HepG2 (cell line): Measurements from ENCODE around the gene BTBD17. TPM values are rescaled to one million over a fixed set of nuclear protein-coding genes. Genes with fewer than 3 reads are reported as not detected.
A peak's percentile ranks its signal among the peaks of the same experiment; 100 is the strongest.

Experiments used
- ARNT2 ChIP-seq: sonication (generic); formaldehyde crosslinking; IDR thresholded peaks from 2 replicates; pipeline ENCODE4 v1.8.0; 2022; ENCODE audit warnings: mild to moderate bottlenecking, low read depth, missing genetic modification reagents, moderate library complexity
- ATF5 ChIP-seq: sonication (generic); formaldehyde crosslinking; IDR thresholded peaks from 2 replicates; pipeline ENCODE4 v1.4.0; 2020; ENCODE audit warnings: mild to moderate bottlenecking, low read depth, missing genetic modification reagents
- CBX5 ChIP-seq: sonication (generic); formaldehyde crosslinking; IDR thresholded peaks from 2 replicates; pipeline ENCODE4 v1.4.0; 2020; ENCODE audit warnings: missing genetic modification reagents, borderline replicate concordance
- FOSL2 ChIP-seq: sonication (generic); formaldehyde crosslinking; IDR thresholded peaks from 2 replicates; pipeline ENCODE4 v1.4.0; 2020; ENCODE audit warnings: missing genetic modification reagents
- HNRNPL ChIP-seq: fragments of 200-400 bp; formaldehyde crosslinking; IDR thresholded peaks from 2 replicates; pipeline ENCODE4 v1.6.1; 2017; ENCODE audit warnings: mild to moderate bottlenecking, low read depth, low read length
- KAT8 ChIP-seq: IDR thresholded peaks from 2 replicates; pipeline ENCODE4 v1.6.1; 2016; ENCODE audit warnings: missing genetic modification reagents, missing compliant biosample characterization
- MTA3 ChIP-seq: sonication (generic); formaldehyde crosslinking; IDR thresholded peaks from 2 replicates; pipeline ENCODE4 v1.4.0; 2020; ENCODE audit warnings: missing genetic modification reagents
- SOX5 ChIP-seq: IDR thresholded peaks from 2 replicates; pipeline ENCODE4 v1.6.1; 2016; ENCODE audit warnings: borderline replicate concordance
- YY1 ChIP-seq: IDR thresholded peaks from 2 replicates; pipeline ENCODE4 v1.6.1; 2011; ENCODE audit warnings: low read length, low read depth, moderate library complexity, mild to moderate bottlenecking; ENCODE audit not compliant: insufficient read depth, insufficient replicate concordance
- ZBTB3 ChIP-seq: sonication (generic); formaldehyde crosslinking; IDR thresholded peaks from 2 replicates; pipeline ENCODE4 v1.4.0; 2020; ENCODE audit warnings: low read depth, mild to moderate bottlenecking, moderate library complexity, missing genetic modification reagents, borderline replicate concordance
- ZNF460 ChIP-seq: sonication (generic); formaldehyde crosslinking; IDR thresholded peaks from 2 replicates; pipeline ENCODE4 v1.5.1; 2020; ENCODE audit warnings: missing genetic modification reagents, mild to moderate bottlenecking, borderline replicate concordance
- ZSCAN31 ChIP-seq: sonication (generic); formaldehyde crosslinking; IDR thresholded peaks from 2 replicates; pipeline ENCODE4 v1.5.0; 2020; ENCODE audit warnings: low read depth, mild to moderate bottlenecking, missing genetic modification reagents
- polyA plus RNA-seq, 8 experiments: library from polyadenylated mRNA; depleted of rRNA in 3 of 8; stranded (reverse) in 7 of 8; unstranded in 1 of 8; fragments of >200 nt; fragmentation: Illumina TruSeq in 4 of 8; extraction: Trizol in 4 of 8; gene quantifications; 2 replicates each; pipeline versions ENCODE4 v1.2.1 to v1.2.3, GENCODE V29; 2011 to 2016; ENCODE audit warnings: low read depth in 4 of 8, missing spikeins in 1 of 8, mixed read lengths in 1 of 8; ENCODE audit not compliant: insufficient read depth in 1 of 8
- total RNA-seq, 5 experiments: library from RNA; depleted of rRNA; stranded (reverse); fragments of >200 nt; fragmentation: Illumina TruSeq; extraction: Trizol; gene quantifications; 2 replicates each; pipeline ENCODE4 v1.2.3, GENCODE V29; 2016; ENCODE audit warnings: low read depth in 1 of 5
- TF ChIP-seq, protein P1 (sequence below): sonication (generic); formaldehyde crosslinking; IDR thresholded peaks from 2 replicates; pipeline ENCODE4 v1.4.0; 2020; ENCODE audit warnings: mild to moderate bottlenecking, missing genetic modification reagents
- TF ChIP-seq, protein P2 (sequence below): sonication (generic); formaldehyde crosslinking; IDR thresholded peaks from 2 replicates; pipeline ENCODE4 v1.4.0; 2020; ENCODE audit warnings: missing genetic modification reagents, borderline replicate concordance
- TF ChIP-seq, protein P3 (sequence below): sonication (generic); formaldehyde crosslinking; conservative IDR thresholded peaks from 2 replicates; pipeline ENCODE4 v1.5.0; 2020; ENCODE audit warnings: missing genetic modification reagents

The BTBD17 gene
- total and polyA plus RNA-seq, 2 of the 13 experiments (the other 11 are each of a cell fraction or from before 2014, with no cell fraction given), result not detected

- TF ChIP-seq FOSL2 (CRISPR knock-in tag) (peak; percentile 80), ZNF460 (peak; percentile 59), ATF5 (CRISPR knock-in tag) (no peak), YY1 (no peak), MTA3 (CRISPR knock-in tag) (no peak), CBX5 (CRISPR knock-in tag) (no peak), KAT8 (CRISPR knock-in tag) (no peak), ZSCAN31 (no peak), ZBTB3 (CRISPR knock-in tag) (no peak), ARNT2 (CRISPR knock-in tag) (no peak), HNRNPL (no peak), SOX5 (CRISPR knock-in tag) (peak; percentile 59; the same call in 1 of the 2 replicates)
- TF ChIP-seq, protein P1, sequence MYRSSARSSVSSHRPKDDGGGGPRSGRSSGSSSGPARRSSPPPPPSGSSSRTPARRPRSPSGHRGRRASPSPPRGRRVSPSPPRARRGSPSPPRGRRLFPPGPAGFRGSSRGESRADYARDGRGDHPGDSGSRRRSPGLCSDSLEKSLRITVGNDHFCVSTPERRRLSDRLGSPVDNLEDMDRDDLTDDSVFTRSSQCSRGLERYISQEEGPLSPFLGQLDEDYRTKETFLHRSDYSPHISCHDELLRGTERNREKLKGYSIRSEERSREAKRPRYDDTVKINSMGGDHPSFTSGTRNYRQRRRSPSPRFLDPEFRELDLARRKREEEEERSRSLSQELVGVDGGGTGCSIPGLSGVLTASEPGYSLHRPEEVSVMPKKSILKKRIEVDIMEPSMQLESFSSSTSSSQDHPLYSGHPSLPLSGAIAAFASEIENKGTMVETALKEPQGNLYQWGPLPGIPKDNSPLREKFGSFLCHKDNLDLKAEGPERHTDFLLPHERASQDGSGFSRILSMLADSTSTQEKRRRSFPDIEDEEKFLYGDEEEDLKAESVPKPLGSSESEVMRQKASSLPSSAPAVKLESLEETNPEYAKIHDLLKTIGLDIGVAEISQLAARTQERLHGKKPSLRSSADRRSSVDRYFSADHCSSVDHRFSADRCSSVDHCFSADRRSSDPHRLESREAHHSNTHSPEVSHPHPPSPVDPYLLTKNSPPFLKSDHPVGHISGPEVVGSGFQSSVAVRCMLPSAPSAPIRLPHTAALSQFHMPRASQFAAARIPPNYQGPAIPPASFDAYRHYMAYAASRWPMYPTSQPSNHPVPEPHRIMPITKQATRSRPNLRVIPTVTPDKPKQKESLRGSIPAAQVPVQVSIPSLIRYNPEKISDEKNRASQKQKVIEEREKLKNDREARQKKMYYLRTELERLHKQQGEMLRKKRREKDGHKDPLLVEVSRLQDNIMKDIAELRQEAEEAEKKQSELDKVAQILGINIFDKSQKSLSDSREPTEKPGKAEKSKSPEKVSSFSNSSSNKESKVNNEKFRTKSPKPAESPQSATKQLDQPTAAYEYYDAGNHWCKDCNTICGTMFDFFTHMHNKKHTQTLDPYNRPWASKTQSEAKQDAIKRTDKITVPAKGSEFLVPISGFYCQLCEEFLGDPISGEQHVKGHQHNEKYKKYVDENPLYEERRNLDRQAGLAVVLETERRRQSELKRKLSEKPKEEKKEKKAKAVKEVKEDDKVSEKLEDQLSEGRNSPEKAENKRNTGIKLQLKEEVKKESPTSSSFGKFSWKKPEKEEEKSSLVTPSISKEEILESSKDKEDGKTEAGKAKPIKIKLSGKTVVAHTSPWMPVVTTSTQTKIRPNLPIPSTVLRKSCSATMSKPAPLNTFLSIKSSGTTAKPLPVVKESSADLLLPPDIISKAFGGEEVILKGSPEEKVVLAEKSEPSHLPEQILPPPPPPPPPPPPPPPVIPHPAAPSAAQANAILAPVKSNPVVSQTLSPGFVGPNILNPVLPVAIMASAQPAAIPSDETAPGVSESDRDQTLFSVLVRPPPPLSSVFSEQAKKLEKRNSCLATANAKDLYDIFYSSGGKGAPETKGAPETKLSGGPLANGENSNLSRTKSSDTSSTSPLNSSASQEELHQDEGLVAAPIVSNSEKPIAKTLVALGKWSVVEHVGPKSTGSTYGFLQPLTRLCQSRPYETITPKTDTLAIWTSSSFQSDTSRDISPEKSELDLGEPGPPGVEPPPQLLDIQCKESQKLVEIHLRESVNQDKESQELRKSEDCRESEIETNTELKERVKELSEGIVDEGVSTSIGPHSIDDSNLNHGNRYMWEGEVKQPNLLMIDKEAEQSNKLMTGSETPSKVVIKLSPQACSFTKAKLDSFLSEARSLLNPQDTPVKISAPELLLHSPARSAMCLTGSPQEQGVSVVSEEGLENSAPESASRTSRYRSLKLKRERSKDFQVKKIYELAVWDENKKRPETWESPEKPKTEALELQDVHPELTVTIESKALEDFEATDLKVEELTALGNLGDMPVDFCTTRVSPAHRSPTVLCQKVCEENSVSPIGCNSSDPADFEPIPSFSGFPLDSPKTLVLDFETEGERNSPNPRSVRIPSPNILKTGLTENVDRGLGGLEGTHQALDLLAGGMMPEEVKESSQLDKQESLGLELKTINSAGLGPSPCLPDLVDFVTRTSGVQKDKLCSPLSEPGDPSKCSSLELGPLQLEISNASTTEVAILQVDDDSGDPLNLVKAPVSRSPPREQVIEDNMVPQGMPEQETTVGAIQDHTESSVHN (CRISPR knock-in tag), result no peak
- TF ChIP-seq, protein P2, sequence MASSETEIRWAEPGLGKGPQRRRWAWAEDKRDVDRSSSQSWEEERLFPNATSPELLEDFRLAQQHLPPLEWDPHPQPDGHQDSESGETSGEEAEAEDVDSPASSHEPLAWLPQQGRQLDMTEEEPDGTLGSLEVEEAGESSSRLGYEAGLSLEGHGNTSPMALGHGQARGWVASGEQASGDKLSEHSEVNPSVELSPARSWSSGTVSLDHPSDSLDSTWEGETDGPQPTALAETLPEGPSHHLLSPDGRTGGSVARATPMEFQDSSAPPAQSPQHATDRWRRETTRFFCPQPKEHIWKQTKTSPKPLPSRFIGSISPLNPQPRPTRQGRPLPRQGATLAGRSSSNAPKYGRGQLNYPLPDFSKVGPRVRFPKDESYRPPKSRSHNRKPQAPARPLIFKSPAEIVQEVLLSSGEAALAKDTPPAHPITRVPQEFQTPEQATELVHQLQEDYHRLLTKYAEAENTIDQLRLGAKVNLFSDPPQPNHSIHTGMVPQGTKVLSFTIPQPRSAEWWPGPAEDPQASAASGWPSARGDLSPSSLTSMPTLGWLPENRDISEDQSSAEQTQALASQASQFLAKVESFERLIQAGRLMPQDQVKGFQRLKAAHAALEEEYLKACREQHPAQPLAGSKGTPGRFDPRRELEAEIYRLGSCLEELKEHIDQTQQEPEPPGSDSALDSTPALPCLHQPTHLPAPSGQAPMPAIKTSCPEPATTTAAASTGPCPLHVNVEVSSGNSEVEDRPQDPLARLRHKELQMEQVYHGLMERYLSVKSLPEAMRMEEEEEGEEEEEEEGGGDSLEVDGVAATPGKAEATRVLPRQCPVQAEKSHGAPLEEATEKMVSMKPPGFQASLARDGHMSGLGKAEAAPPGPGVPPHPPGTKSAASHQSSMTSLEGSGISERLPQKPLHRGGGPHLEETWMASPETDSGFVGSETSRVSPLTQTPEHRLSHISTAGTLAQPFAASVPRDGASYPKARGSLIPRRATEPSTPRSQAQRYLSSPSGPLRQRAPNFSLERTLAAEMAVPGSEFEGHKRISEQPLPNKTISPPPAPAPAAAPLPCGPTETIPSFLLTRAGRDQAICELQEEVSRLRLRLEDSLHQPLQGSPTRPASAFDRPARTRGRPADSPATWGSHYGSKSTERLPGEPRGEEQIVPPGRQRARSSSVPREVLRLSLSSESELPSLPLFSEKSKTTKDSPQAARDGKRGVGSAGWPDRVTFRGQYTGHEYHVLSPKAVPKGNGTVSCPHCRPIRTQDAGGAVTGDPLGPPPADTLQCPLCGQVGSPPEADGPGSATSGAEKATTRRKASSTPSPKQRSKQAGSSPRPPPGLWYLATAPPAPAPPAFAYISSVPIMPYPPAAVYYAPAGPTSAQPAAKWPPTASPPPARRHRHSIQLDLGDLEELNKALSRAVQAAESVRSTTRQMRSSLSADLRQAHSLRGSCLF (CRISPR knock-in tag), result no peak
- TF ChIP-seq, protein P3, sequence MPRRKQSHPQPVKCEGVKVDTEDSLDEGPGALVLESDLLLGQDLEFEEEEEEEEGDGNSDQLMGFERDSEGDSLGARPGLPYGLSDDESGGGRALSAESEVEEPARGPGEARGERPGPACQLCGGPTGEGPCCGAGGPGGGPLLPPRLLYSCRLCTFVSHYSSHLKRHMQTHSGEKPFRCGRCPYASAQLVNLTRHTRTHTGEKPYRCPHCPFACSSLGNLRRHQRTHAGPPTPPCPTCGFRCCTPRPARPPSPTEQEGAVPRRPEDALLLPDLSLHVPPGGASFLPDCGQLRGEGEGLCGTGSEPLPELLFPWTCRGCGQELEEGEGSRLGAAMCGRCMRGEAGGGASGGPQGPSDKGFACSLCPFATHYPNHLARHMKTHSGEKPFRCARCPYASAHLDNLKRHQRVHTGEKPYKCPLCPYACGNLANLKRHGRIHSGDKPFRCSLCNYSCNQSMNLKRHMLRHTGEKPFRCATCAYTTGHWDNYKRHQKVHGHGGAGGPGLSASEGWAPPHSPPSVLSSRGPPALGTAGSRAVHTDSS (CRISPR knock-in tag), result no peak
Measured at GRCh38 chr17:74385201-74385600, 23.5 kb upstream of the BTBD17 start (continued).
